ENCODE results near the gene NCKAP5. TPM values are rescaled to one million over a fixed set of nuclear protein-coding genes. Genes with fewer than 3 reads are reported as not detected.

The NCKAP5 gene
- total and polyA plus RNA-seq, 2 donors (not counting 1 experiment from before 2014, with no cell fraction given): not detected

- ChIA-PET POLR2A (no interaction called here), CTCF (no interaction called here)
- Histone ChIP-seq H4K20me1 (ENCODE audit: control insufficient read depth, insufficient read depth, low read length, poor library complexity, severe bottlenecking) (no peaks in the 10 kb centered on the region), H3K9me3 (ENCODE audit: control extremely low read depth in 1 of 3, control insufficient read depth in 2 of 3, insufficient read depth in 1 of 3, low read length in 2 of 3) (no peaks in the 10 kb centered on the region), H3K9ac (ENCODE audit: low read length) (no peak overlapping the region), H2AFZ (ENCODE audit: insufficient read depth, low read depth, low read length, poor library complexity, severe bottlenecking) (no peak overlapping the region), H3K27me3 (replicated peaks in 1 of 4; ENCODE audit: control extremely low read depth in 1 of 4, control insufficient read depth in 3 of 4, insufficient read depth in 4 of 4, low read length in 3 of 4) (peaks cover 0 to 2% (median 0%) of the 10 kb centered on the region in 4 experiments), H3K27ac (ENCODE audit: low read length in 2 of 2) (no peak overlapping the region), H3K4me1 (ENCODE audit: control insufficient read depth in 2 of 2, insufficient read depth in 2 of 2, low read length in 2 of 2) (no peaks in the 10 kb centered on the region), H3K36me3 (replicated peaks in 1 of 2; ENCODE audit: control extremely low read depth in 1 of 2, control insufficient read depth in 1 of 2, extremely low read depth in 1 of 2, insufficient read depth in 2 of 2, low read length in 1 of 2) (no peaks in the 10 kb centered on the region), H3K79me2 (ENCODE audit: control insufficient read depth, insufficient read depth, low read length) (no peaks in the 10 kb centered on the region), H3K4me2 (replicated peaks; ENCODE audit: low read depth, low read length, poor library complexity, severe bottlenecking) (no peak overlapping the region), H3K4me3 (ENCODE audit: control extremely low read depth in 1 of 5, extremely low read depth in 1 of 5, insufficient read depth in 1 of 5, low read depth in 2 of 5, low read length in 4 of 5) (no peak overlapping the region)
- no peaks in the 10 kb centered on the region for H3K9me3 Mint-ChIP-seq (ENCODE audit: insufficient read depth)
- H3K27ac Mint-ChIP-seq: no peak overlapping the region
- H3K4me1 Mint-ChIP-seq: no peaks in the 10 kb centered on the region
- DNase-seq (no peak), ATAC-seq (ENCODE audit: low read depth) (no peak)
- no peak overlapping the region for H3K4me3 Mint-ChIP-seq
- no peak for TF ChIP-seq CTCF (IDR thresholded peaks at IDR 0.05)
- no peak for TF ChIP-seq EZH2 (IDR thresholded peaks at IDR 0.05; ENCODE audit: borderline replicate concordance, insufficient read depth, low read depth, low read length, poor library complexity, severe bottlenecking)
- peaks cover 18% of the 10 kb centered on the region for H3K27me3 Mint-ChIP-seq
- intact Hi-C loops (cut with micrococcal nuclease): no loop called here
- WGBS (ENCODE audit: insufficient coverage): 100% methylated on average over 1 of the region's 1 CpG
These were observed 40.0 kb upstream of the NCKAP5 start for GRCh38 chr2:133608291-133608690.

GRCh38 chr2:133607679-133608078, 39.4 kb upstream of the NCKAP5 start:
- intact Hi-C loops (cut with micrococcal nuclease): no loop called here
- Histone ChIP-seq H3K9ac (ENCODE audit: low read length) (no peak overlapping the region), H3K4me1 (ENCODE audit: control insufficient read depth in 2 of 2, insufficient read depth in 2 of 2, low read length in 2 of 2) (no peaks in the 10 kb centered on the region), H3K4me2 (replicated peaks; ENCODE audit: low read depth, low read length, poor library complexity, severe bottlenecking) (no peak overlapping the region), H3K27ac (ENCODE audit: low read length in 2 of 2) (no peak overlapping the region), H3K4me3 (ENCODE audit: control extremely low read depth in 1 of 5, extremely low read depth in 1 of 5, insufficient read depth in 1 of 5, low read depth in 2 of 5, low read length in 4 of 5) (no peak overlapping the region), H2AFZ (ENCODE audit: insufficient read depth, low read depth, low read length, poor library complexity, severe bottlenecking) (no peak overlapping the region), H4K20me1 (ENCODE audit: control insufficient read depth, insufficient read depth, low read length, poor library complexity, severe bottlenecking) (no peaks in the 10 kb centered on the region), H3K79me2 (ENCODE audit: control insufficient read depth, insufficient read depth, low read length) (no peaks in the 10 kb centered on the region), H3K36me3 (replicated peaks in 1 of 2; ENCODE audit: control extremely low read depth in 1 of 2, control insufficient read depth in 1 of 2, extremely low read depth in 1 of 2, insufficient read depth in 2 of 2, low read length in 1 of 2) (no peaks in the 10 kb centered on the region), H3K9me3 (ENCODE audit: control extremely low read depth in 1 of 3, control insufficient read depth in 2 of 3, insufficient read depth in 1 of 3, low read length in 2 of 3) (no peaks in the 10 kb centered on the region), H3K27me3 (replicated peaks in 1 of 4; ENCODE audit: control extremely low read depth in 1 of 4, control insufficient read depth in 3 of 4, insufficient read depth in 4 of 4, low read length in 3 of 4) (peaks cover 0 to 2% (median 0%) of the 10 kb centered on the region in 4 experiments)
- DNase-seq: no peak
- TF ChIP-seq CTCF (IDR thresholded peaks at IDR 0.05): no peak
- no peak for TF ChIP-seq EZH2 (IDR thresholded peaks at IDR 0.05; ENCODE audit: borderline replicate concordance, insufficient read depth, low read depth, low read length, poor library complexity, severe bottlenecking)
- Mint-ChIP-seq H3K9me3 (ENCODE audit: insufficient read depth) (no peaks in the 10 kb centered on the region), H3K27ac (no peak overlapping the region), H3K4me3 (no peak overlapping the region), H3K4me1 (no peaks in the 10 kb centered on the region), H3K27me3 (peaks cover 18% of the 10 kb centered on the region)
- POLR2A ChIA-PET: no interaction called here
- ATAC-seq (ENCODE audit: low read depth): no peak
- CTCF ChIA-PET: no interaction called here
- WGBS (ENCODE audit: insufficient coverage): no CpG with 5 or more reads among the region's 1 CpG
